H1 (cell line): Measurements from ENCODE around the gene SEC24C. TPM values are rescaled to one million over a fixed set of nuclear protein-coding genes. Genes with fewer than 3 reads are reported as not detected.
"Not testable (repeated sequence)": the region's sequence is repeated elsewhere in the genome, so short reads cannot be mapped to it uniquely, and the experiment has no call there.

ENCODE experiments used
- CTCF ChIA-PET: fragments of 300-600 bp; sonication (Branson Sonifier 250); formaldehyde crosslinking; loops from one replicate; lab custom pipeline; 2021; ENCODE audit not compliant: partially characterized antibody; lab: Charles Lee
- POLR2A ChIA-PET: fragments of 300-600 bp; sonication (Branson Sonifier 250); formaldehyde crosslinking; loops from one replicate; lab custom pipeline; 2021; ENCODE audit warnings: inconsistent platforms; ENCODE audit not compliant: partially characterized antibody; lab: Charles Lee
- DNase-seq, 2 experiments: peaks; one replicate each; pipeline versions ENCODE4 v3.0.0 to v3.0.0-alpha.2; 2010 to 2022; ENCODE audit warnings: low spot score in 2 of 2, low read depth in 1 of 2, mixed read lengths in 1 of 2
- FAIRE-seq: peaks from 2 replicates; lab custom pipeline; 2011; peaks lifted over from hg19 to GRCh38; lab: Jason Lieb, UNC
- H2AFZ ChIP-seq: 2 replicates; pipeline ENCODE4 v1.8.1; 2012; ENCODE audit warnings: low read length, inconsistent platforms
- H2AK5ac ChIP-seq: 2 replicates; pipeline ENCODE4 v1.6.1; 2013; ENCODE audit warnings: low read depth, low read length
- H2BK120ac ChIP-seq: replicated peaks from 2 replicates; pipeline ENCODE3; 2013; ENCODE audit warnings: low read depth, low read length, inconsistent platforms
- H2BK12ac ChIP-seq: 2 replicates; pipeline ENCODE4 v1.6.1; 2013; ENCODE audit warnings: low read depth, low read length
- H2BK15ac ChIP-seq: 2 replicates; pipeline ENCODE4 v1.6.1; 2013; ENCODE audit warnings: low read length
- H2BK20ac ChIP-seq: 2 replicates; pipeline ENCODE4 v1.6.1; 2013; ENCODE audit warnings: low read length
- H2BK5ac ChIP-seq: 2 replicates; pipeline ENCODE4 v1.6.1; 2013; ENCODE audit warnings: low read depth, low read length
- H3K14ac ChIP-seq: 2 replicates; pipeline ENCODE4 v1.6.1; 2013; ENCODE audit warnings: inconsistent platforms; ENCODE audit not compliant: insufficient read length
- H3K18ac ChIP-seq: 2 replicates; pipeline ENCODE4 v1.6.1; 2013; ENCODE audit warnings: low read length; ENCODE audit errors: extremely low read depth
- H3K23ac ChIP-seq: 2 replicates; pipeline ENCODE4 v1.6.1; 2013; ENCODE audit warnings: inconsistent platforms; ENCODE audit not compliant: insufficient read length
- H3K23me2 ChIP-seq: 2 replicates; pipeline ENCODE4 v1.6.1; 2013; ENCODE audit warnings: low read depth, low read length
- H3K27ac ChIP-seq: 2 replicates; pipeline ENCODE4 v1.6.1; 2011; ENCODE audit warnings: low read depth, low read length, inconsistent platforms
- H3K27me3 ChIP-seq, 4 experiments: replicated peaks in 1 of 4; 1 replicate in 1 of 4; 2 replicates in 3 of 4; pipeline versions ENCODE4 v1.6.1 to v1.8.1; 2011 to 2013; ENCODE audit warnings: low read length in 3 of 4, mild to moderate bottlenecking in 3 of 4, inconsistent platforms in 2 of 4, mixed read lengths in 2 of 4, moderate library complexity in 1 of 4; ENCODE audit not compliant: control insufficient read depth in 3 of 4, insufficient read depth in 3 of 4; ENCODE audit errors: extremely low read depth in 1 of 4
- H3K36me3 ChIP-seq, 4 experiments: 2 replicates each; pipeline versions ENCODE4 v1.6.1 to v1.8.1; 2011 to 2013; ENCODE audit warnings: mild to moderate bottlenecking in 4 of 4, low read length in 3 of 4, moderate library complexity in 2 of 4, control low read depth in 1 of 4, inconsistent platforms in 1 of 4; ENCODE audit not compliant: insufficient read depth in 4 of 4, control insufficient read depth in 2 of 4
- H3K4ac ChIP-seq: replicated peaks from 2 replicates; pipeline ENCODE3; 2013; ENCODE audit warnings: low read length, low read depth, mixed read lengths, inconsistent platforms; ENCODE audit not compliant: insufficient read length
- H3K4me1 ChIP-seq, 4 experiments: replicated peaks in 1 of 4; 1 replicate in 1 of 4; 2 replicates in 3 of 4; pipeline versions ENCODE4 v1.6.1 to v1.8.1; 2011 to 2013; ENCODE audit warnings: low read length in 3 of 4, inconsistent platforms in 2 of 4, mixed read lengths in 1 of 4; ENCODE audit not compliant: insufficient read depth in 4 of 4, control insufficient read depth in 3 of 4
- H3K4me2 ChIP-seq, 2 experiments: 2 replicates each; pipeline versions ENCODE4 v1.6.1 to v1.8.1; 2011 to 2013; ENCODE audit warnings: low read depth in 2 of 2, low read length in 2 of 2, control low read depth in 1 of 2, inconsistent platforms in 1 of 2, mild to moderate bottlenecking in 1 of 2; ENCODE audit not compliant: insufficient read depth in 1 of 2
- H3K4me3 ChIP-seq, 4 experiments: fragments of 200-600, 300-600 bp in 1 of 4; sonication (generic), shearing (Covaris generic), sonication (Bioruptor Twin) in 1 of 4; 2 replicates each; pipeline versions ENCODE4 v1.5.1 to v1.8.1; 2011 to 2016; ENCODE audit warnings: low read length in 4 of 4, low read depth in 3 of 4, control low read depth in 2 of 4, inconsistent platforms in 2 of 4, mild to moderate bottlenecking in 2 of 4, mixed read lengths in 1 of 4, moderate library complexity in 1 of 4; ENCODE audit not compliant: insufficient read depth in 2 of 4; ENCODE audit errors: extremely low read depth in 1 of 4
- H3K56ac ChIP-seq: replicated peaks from 2 replicates; pipeline ENCODE3; 2013; ENCODE audit warnings: low read depth, mild to moderate bottlenecking, mixed read lengths, low read length, inconsistent platforms; ENCODE audit not compliant: insufficient read length
- H3K79me1 ChIP-seq: 2 replicates; pipeline ENCODE4 v1.6.1; 2013; ENCODE audit warnings: low read depth, low read length, control low read depth
- H3K79me2 ChIP-seq, 2 experiments: 2 replicates each; pipeline versions ENCODE4 v1.6.1 to v1.8.1; 2012 to 2013; ENCODE audit warnings: low read length in 2 of 2, mild to moderate bottlenecking in 2 of 2, inconsistent platforms in 1 of 2; ENCODE audit not compliant: insufficient read depth in 2 of 2, control insufficient read depth in 1 of 2
- H3K9ac ChIP-seq, 4 experiments: replicated peaks in 1 of 4; 1 replicate in 1 of 4; 2 replicates in 3 of 4; pipeline versions ENCODE4 v1.6.1 to v1.8.1; 2011 to 2013; ENCODE audit warnings: low read depth in 3 of 4, low read length in 3 of 4, control low read depth in 2 of 4, mild to moderate bottlenecking in 2 of 4, moderate library complexity in 2 of 4, inconsistent platforms in 1 of 4; ENCODE audit errors: extremely low read depth in 1 of 4
- H3K9me3 ChIP-seq, 2 experiments: 2 replicates each; pipeline versions ENCODE4 v1.6.1 to v1.8.1; 2012 to 2013; ENCODE audit warnings: mild to moderate bottlenecking in 2 of 2, moderate library complexity in 2 of 2, control low read depth in 1 of 2, inconsistent platforms in 1 of 2, low read depth in 1 of 2, low read length in 1 of 2, mixed read lengths in 1 of 2; ENCODE audit not compliant: insufficient read depth in 2 of 2
- H4K20me1 ChIP-seq, 2 experiments: replicated peaks in 1 of 2; 2 replicates each; pipeline versions ENCODE3 to v1.8.1; 2011 to 2013; ENCODE audit warnings: inconsistent platforms in 2 of 2, low read length in 2 of 2, mild to moderate bottlenecking in 1 of 2; ENCODE audit not compliant: insufficient read depth in 2 of 2, control insufficient read depth in 1 of 2
- H4K5ac ChIP-seq: 2 replicates; pipeline ENCODE4 v1.6.1; 2013; ENCODE audit warnings: low read length, low read depth, mixed read lengths, inconsistent platforms; ENCODE audit not compliant: insufficient read length
- H4K8ac ChIP-seq: 2 replicates; pipeline ENCODE4 v1.8.0; 2013; ENCODE audit warnings: mild to moderate bottlenecking, moderate library complexity, low read length, inconsistent platforms; ENCODE audit not compliant: insufficient read depth; ENCODE audit errors: extremely low read depth
- H4K91ac ChIP-seq: replicated peaks from 2 replicates; pipeline ENCODE3; 2013; ENCODE audit warnings: low read length, mixed read lengths, inconsistent platforms; ENCODE audit not compliant: insufficient read length
- WGBS, 2 experiments: shearing (Covaris generic) in 1 of 2; methylation state at CpG; one replicate each; pipeline versions ENCODE4 v1.1.6 to v1.1.7; 2013 to 2015; ENCODE audit warnings: low lambda C conversion rate in 2 of 2, mixed read lengths in 2 of 2, inconsistent platforms in 1 of 2, low coverage in 1 of 2, missing lambda C conversion rate in 1 of 2; ENCODE audit not compliant: insufficient replicate concordance in 2 of 2, insufficient coverage in 1 of 2, insufficient read length in 1 of 2; ENCODE audit errors: extremely low coverage in 1 of 2, missing lambda C conversion rate in 1 of 2; 5-methylcytosine and 5-hydroxymethylcytosine counted together
- polyA plus RNA-seq, 7 experiments: library from polyadenylated mRNA; depleted of rRNA in 3 of 7; stranded (reverse) in 5 of 7; unstranded in 2 of 7; fragments of >200 nt in 5 of 7; fragments of 200-250 nt in 2 of 7; gene quantifications; 1 replicate in 5 of 7; 2 replicates in 1 of 7; 4 replicates in 1 of 7; pipeline versions ENCODE4 v1.2.1 to v1.2.3, GENCODE V29; 2011 to 2013; ENCODE audit warnings: missing spikeins in 2 of 7, mixed read lengths in 2 of 7
- total RNA-seq: library from RNA; stranded (reverse); fragmentation: NEBNext Ultra II Directional; extraction: Animal tissue kit (Norgen Biotek cat#: 25700); gene quantifications from 2 replicates; pipeline ENCODE4 v1.2.1, GENCODE V29; 2021

SEC24C gene
- total and polyA plus RNA-seq, 2 of the 8 experiments (the other 6 are each of a cell fraction or from before 2014, with no cell fraction given), result 63.2 to 67.4 TPM

DNA sequence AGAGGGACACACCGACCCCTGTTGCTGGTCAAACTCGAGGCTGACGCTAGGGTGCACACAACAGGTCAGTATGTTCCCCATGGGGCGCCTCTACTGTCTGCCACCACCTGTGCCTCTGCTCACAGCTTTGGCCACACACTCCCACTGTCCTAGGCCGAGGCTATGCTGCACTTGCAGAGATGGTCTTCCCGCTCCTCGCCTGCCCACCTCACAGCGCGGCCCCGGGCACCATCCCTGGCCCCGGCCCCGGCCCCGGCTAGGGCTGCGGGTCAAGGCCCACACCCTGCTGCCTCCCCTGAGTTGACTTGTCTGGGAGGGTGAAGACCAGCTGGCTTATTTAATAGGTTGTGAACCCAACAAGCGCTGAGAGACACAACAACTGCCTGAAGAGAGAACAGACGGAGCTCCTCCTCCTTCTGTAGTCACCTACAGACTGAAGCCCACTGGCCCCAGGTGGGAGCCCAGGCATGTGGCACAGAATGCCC lies 46.5 kb upstream of the SEC24C start, which contains the start of gene AGAP5:
Gene AGAP5, minus strand, starts transcription at position 435 of the 485 bp plus-strand sequence. Its CDS starts 354 bp downstream, at position 81.
- H3K4me1 ChIP-seq, H3K56ac ChIP-seq, H3K27me3 ChIP-seq, H3K4me3 ChIP-seq, H3K79me1 ChIP-seq, H3K23ac ChIP-seq, H2BK5ac ChIP-seq, POLR2A ChIA-PET, H3K14ac ChIP-seq, H2BK20ac ChIP-seq, H3K18ac ChIP-seq, H4K91ac ChIP-seq, DNase-seq, H4K5ac ChIP-seq, H2BK15ac ChIP-seq, H4K8ac ChIP-seq, H3K9ac ChIP-seq, H3K36me3 ChIP-seq, FAIRE-seq, H2AFZ ChIP-seq, H3K23me2 ChIP-seq, H2BK120ac ChIP-seq, H4K20me1 ChIP-seq, H3K4ac ChIP-seq, H3K79me2 ChIP-seq, H3K27ac ChIP-seq, H2BK12ac ChIP-seq, H2AK5ac ChIP-seq, H3K4me2 ChIP-seq, H3K9me3 ChIP-seq: not testable (repeated sequence)
- CTCF ChIA-PET, result interaction anchor here (0.7 kb wide), 1 partner anchor 43 kb away, joined by 3 read pairs; no protein-coding TSS in a partner anchor
- WGBS, 2 experiments, result 93% methylated on average over 13 of the region's 16 CpGs; no CpG with 5 or more reads in 1 of the 2 experiments

DNA sequence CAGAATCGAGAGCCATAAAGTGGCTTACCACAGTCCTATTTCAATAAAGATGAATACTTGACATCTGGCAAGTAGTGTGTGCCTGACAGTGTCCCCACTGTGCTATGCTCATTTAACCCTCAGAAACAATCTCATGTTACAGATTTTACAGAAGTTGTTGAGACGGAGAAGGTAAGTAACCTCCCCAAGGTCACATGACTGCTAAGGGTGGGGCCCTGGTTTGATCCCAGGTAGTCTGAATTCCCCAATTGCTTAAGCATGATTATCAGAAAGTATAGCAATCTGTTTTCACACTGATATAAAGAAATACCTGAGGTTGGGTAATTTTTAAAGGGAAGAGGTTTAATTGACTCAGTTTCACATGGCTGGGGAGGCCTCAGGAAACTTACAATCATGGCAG lies 45.4 kb upstream of the SEC24C start:
- H2BK5ac ChIP-seq, H3K9ac ChIP-seq, H3K9me3 ChIP-seq, H3K4me3 ChIP-seq, H3K4ac ChIP-seq, H4K8ac ChIP-seq, H2BK120ac ChIP-seq, H3K4me2 ChIP-seq, H3K56ac ChIP-seq, H2AK5ac ChIP-seq, H3K18ac ChIP-seq, H3K79me1 ChIP-seq, H3K27ac ChIP-seq, H3K36me3 ChIP-seq, FAIRE-seq, DNase-seq, H3K4me1 ChIP-seq, H2BK20ac ChIP-seq, H2BK15ac ChIP-seq, POLR2A ChIA-PET, H2AFZ ChIP-seq, H3K79me2 ChIP-seq, H4K5ac ChIP-seq, H3K23me2 ChIP-seq, H3K23ac ChIP-seq, H4K20me1 ChIP-seq, H2BK12ac ChIP-seq, H3K14ac ChIP-seq, CTCF ChIA-PET, H3K27me3 ChIP-seq, H4K91ac ChIP-seq: not testable (repeated sequence)
- 86% methylated on average over 2 of the region's 2 CpGs; no CpG with 5 or more reads in 1 of the 2 experiments for WGBS, 2 experiments
